DOHH2 (cell line): ENCODE measurements around the gene ISCA2.

Experiments used
- CTCF ChIP-seq: fragments of 200-600 bp; sonication (generic); IDR thresholded peaks from one replicate; pipeline ENCODE4 v1.5.1; 2014; ENCODE audit warnings: antibody characterized with exemption, mild to moderate bottlenecking, low read depth, low read length; ENCODE audit not compliant: poor library complexity, severe bottlenecking
- EZH2phosphoT487 ChIP-seq: fragments of 200-600 bp; sonication (generic); IDR thresholded peaks from 2 replicates; pipeline ENCODE4 v1.6.1; 2017; ENCODE audit warnings: borderline replicate concordance, mild to moderate bottlenecking, antibody characterized with exemption, low read length, moderate library complexity, mixed read lengths

GRCh38 chr14:74514471-74514941 lies 20.9 kb downstream of the ISCA2 start:
- TF ChIP-seq CTCF (no peak), EZH2phosphoT487 (no peak)
